HG02588 (cell line): ENCODE results near the gene CEP55.
"Not testable (repeated sequence)": the region's sequence is repeated elsewhere in the genome, so short reads cannot be mapped to it uniquely, and the experiment has no call there.

Experiments
- ATAC-seq: cut with Tn5 transposase; IDR thresholded peaks from one replicate; pipeline ENCODE4 v1.9.1; 2021; ENCODE audit warnings: mild to moderate bottlenecking, moderate library complexity; ENCODE audit not compliant: unreplicated experiment

Gene CEP55

DNA sequence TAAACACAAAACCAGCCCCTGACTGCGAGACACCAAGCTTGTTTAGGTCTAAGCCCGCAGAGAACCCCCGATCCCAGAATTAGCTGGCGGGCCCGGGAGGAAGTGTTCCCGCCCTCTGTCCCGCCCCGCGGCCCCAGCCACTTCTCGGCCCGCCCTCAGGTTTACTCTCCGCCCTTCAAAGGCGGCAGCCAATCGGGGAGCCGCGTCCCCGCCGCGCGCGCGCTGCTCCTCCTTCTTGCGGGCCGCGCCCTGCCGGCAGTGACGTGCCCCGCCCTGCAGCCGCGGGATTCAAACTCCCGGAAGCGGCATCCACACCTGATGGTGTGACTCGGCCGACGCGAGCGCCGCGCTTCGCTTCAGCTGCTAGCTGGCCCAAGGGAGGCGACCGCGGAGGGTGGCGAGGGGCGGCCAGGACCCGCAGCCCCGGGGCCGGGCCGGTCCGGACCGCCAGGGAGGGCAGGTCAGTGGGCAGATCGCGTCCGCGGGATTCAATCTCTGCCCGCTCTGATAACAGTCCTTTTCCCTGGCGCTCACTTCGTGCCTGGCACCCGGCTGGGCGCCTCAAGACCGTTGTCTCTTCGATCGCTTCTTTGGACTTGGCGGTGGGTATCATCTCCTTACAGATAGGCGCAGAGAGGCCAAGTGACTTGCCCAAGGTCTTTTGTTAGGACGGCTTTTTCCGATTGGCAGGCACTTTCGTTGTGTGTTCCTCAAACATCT, at the start of gene CEP55:
TSS of gene CEP55 (plus strand) at position 291 of the 720 bp plus-strand sequence. CDS start 3,440 bp downstream, outside the sequence.
- peak; percentile 100 for ATAC-seq

DNA sequence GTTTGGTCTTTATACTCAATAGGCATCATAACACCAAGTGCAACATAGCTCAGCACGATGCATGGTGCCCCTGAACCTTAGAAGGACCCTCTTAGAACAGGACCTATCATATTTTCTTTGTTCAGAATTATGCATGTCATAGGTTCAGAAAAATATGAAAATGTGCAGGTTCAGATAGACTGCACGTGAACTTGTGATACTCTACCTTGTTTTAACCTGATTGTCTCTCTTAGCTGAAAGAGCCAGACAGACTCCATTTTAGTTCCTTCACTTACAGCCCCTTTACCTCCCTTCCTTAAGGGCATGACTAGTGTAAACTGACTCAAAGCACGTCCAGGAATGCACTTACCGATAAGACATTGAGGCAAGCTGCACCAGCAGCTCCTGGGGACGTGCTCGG, 49.4 kb upstream of the CEP55 start:
- no peak for ATAC-seq

DNA sequence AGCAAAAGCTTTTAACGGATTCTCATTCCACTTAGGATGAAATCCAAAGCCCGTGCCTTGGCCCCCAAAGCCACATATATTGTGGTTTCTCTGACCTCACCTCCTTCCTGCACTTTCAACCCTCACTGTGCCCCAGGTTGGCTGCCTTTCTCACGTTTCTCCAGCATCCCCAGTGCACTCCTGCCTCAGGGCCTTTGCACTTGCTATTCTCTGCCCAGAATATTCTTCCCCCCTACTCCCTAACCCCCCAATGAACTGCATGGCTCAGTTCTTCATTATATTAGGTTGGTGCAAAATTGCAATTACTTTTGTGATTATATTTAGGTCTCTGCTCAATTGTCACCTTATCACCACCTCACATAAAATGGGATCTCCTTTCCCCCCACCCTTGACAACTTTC, 48.4 kb upstream of the CEP55 start:
- ATAC-seq = no peak

DNA sequence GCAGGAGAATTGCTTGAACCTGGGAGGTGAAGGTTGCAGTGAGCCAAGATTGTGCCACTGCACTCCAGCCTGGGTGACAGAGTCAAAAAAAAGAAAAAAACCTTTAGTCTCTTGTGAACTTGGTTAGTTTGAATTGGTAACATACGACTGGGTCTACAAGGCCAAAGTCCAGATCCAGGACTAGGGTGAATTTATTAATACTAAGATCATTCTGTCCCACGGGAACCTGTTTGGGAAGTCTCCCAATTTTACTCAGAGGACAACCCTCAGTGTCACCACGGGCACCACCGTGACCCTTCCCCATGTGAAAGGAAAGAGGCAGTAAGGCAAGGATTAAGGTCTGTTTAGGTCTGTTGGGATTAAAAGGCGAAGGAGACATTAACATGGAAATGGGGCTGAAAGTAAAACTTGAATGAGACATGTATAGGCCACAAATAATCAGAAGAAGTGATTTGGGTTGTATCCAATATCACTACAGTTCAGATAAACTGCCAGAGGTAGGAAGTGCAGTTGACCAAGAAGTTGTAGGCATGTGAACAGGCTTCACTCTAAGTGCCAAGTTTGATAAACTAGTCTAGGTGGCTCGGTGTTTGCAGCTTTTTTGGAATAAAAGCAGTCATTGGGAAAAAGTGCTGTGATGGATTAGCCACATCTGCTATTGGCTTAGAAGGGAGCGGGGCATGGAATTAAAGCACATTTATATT, 45.0 kb upstream of the CEP55 start:
- no peak for ATAC-seq

DNA sequence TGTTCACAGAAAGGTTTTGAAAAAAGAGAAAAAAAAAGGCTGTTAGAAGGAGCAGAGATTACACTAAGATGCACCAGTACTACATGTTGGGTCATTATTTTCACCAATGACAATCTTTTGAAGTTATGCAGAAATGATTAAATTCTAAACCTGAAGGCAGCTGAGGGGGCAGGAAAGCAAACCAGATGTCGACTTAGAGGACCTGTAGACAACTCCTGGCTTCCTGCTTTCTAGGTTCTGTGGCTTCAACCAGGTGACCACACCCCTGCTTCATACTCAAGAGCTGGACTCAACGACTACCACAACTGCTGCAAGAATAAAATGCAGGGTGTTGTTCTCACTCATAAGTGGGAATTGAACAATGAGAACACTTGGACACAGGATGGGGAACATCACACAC, 44.3 kb upstream of the CEP55 start:
- no peak for ATAC-seq

DNA sequence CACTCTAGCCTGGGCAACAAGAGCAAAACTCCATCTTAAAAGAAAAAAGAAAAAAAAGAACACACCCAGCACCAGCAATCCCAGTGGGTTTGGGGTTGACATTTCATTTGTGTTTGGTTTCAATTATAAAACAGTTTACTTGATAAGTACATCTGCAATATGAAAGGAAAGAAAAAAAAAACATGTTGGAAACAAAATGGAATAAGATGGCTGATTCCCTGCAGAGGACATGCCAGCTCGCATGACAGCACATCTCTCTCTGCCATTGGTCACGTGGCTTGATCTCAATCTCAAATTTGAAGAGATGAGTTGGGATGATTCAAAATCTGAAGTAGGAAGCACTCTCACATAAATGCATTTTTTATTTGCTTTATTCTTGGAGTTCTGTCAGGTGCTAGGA, 42.3 kb upstream of the CEP55 start:
- ATAC-seq = no peak

DNA sequence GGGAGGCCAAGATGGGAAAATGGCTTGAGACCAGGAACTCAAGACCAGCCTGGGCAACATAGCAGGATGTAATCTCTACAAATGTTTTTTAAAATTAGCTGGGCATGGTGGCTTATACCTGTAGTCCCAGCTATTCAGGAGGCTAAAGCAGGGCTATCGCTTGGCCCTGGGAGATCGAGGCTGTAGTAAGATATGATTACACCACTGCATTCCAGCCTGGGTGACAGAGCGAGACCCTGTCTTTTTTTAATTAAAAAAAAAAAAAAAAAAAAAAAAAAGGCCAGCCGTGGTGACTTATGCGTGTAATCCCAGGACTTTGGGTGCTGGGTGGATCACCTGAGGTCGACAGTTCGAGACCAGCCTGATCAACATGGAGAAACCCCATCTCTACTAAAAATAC, 41.7 kb upstream of the CEP55 start:
- ATAC-seq = no peak

DNA sequence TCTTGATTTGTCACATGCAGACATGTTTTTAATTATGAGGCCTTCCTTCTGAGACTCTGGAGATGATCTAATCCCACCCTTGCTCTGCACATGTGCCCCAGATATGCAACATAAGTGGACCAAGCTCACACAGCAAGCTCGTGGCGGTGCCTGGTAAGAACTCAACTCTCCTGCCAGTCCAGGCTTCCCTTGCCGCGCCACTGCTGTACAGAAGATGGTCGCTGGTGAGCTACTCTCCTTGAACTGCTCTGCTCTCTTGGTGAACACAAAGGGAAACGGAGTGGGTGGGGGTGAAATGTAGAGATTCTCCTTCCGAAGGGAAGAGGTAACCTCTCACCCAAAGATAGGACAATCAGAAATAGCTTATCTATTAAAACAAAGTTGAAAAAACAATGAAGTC, 39.9 kb upstream of the CEP55 start:
- no peak for ATAC-seq

DNA sequence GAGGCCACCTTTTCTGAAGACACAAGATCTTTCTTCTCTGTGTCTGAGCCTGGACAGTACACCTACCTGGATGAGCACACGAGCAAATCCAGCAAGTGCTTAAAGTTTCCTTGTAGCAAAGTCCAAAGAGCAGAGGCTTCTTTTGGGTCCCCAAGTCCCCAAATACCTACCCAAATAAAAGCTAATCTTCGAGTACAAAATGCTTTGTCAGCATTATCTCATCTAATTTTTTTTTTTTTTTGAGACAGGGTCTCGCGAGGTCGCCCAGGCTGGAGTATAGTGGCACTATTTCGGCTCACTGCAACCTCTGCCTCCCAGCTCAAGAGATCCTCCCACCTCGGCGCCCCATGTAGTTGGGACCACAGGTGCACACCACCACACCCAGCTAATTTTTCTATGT, 38.9 kb upstream of the CEP55 start:
- no peak for ATAC-seq

DNA sequence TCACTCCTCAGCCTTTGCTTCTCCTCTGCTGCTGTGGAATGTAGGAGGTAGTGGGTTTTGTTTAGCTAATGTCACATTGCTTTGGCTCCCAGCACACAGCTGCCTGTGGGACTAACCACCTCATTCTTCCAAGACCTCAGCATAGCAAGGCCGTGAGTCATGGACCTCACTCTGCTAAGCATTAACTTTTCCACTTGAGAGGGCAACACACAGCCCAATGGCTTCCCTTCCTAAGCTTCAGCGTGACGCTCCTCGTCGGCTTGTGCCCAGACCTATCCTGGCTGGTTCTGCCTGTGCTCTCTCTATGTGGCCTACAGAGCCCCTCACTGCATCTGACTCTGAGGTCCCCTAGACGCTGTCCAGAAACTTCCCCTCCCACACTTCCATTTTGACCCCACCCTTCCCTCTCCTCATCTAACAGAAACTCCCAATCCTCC, 37.6 kb upstream of the CEP55 start:
- ATAC-seq = no peak

DNA sequence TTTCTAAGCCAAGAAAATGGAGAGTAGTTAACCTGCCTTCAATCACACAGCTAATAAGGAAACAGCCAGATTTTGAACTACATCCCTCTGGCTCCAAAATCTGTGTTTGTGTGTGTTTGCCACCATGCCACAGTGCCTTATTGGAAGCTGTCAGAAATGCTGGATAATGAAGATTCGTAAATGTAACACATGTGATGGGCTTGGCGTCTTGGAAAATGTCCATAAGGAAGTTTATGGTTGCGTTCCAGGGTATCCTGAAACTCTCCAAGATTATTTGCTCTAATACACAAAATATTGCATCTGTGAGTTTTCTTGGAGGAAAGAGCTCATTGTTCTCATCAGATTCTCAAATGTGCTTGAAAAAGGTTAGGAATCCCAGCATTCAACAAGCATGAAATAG, 36.9 kb upstream of the CEP55 start:
- ATAC-seq = no peak

DNA sequence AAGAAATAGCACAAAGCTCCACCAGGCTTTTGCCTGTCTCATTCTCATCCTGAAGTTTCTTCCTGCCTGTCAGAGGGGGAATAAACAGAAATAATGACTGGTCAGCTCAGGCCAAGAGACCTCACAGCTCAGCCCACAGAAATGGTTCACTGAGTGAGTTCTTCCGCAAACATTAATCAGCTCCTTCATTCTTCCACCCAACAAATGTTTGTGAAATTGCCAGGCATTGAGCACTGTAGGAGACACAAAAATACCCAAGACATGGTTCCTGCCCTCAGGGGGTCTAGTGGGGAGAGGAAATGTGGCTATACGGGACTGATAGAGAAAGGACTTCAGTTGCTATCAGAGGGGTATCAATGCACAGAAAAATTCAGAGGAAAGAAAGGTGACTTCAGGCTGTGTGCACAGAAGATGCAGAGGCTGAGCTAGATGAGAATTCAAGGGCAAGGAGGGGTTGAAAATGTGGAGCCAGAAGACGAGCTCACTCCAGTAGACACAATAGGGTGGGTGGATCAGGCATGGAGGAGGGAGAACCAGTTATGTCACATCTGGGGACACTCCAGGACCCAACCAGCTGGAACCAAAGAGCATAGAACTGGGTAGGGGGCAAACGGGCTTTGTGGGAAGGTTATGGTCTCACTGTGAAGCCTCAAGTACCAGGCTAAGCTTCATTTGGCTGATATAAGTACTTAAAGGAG, 35.2 kb upstream of the CEP55 start:
- no peak for ATAC-seq

DNA sequence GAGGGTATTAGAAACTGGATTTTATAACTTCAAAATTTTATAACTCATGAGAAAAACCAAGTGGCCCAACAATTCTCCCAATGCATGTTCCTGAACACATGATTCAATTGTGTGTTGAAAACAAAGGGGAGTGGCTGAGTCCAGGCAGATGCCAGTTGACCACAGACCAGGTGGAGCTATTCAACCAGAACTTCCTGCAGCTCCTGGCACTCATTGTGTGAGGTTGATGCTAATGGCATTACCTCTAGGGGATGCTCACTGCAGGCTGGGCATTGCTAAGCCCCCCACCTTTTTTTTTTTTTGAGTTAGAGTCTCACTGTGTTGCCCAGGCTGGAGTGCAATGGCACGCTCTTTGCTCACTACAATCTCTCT, 34.6 kb upstream of the CEP55 start:
- no peak for ATAC-seq

DNA sequence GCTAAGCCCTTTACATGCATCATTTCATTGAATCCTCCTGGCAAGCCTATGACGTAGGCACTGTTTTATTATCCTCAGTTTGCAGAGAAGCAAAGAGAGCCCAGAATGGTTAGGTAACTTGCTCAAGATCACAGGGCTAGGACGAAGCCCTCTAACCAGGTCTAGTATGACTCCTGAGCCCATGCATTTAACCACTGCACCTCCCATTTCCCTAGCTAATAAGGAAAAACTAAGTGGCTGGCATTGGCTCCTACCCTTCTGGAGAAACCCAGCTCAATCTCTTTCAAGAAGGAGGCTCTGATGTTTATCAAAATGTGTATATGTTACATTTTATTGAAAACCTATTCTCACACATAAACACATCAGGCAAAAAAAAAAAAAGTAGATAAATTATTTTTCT, 34.0 kb upstream of the CEP55 start:
- ATAC-seq = no peak

DNA sequence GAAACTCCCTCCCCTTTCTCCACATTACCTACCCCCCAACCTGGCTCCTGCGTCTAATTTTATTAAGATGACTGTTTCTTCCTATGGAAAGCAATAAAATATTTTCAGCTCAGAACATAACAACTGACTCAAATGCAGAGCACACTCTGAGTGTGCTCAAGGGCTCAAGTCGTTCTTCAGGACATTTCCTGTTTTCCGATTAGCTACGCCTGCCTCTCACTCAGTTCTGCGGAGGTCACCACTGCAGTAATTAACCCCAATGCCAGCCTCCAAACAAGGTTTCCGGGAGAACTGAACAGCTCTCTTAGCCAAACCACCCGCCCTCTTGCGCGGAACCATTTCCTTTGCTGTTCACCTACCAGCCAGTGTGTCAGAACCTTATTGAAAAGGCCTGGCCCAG, 33.5 kb upstream of the CEP55 start:
- no peak for ATAC-seq

DNA sequence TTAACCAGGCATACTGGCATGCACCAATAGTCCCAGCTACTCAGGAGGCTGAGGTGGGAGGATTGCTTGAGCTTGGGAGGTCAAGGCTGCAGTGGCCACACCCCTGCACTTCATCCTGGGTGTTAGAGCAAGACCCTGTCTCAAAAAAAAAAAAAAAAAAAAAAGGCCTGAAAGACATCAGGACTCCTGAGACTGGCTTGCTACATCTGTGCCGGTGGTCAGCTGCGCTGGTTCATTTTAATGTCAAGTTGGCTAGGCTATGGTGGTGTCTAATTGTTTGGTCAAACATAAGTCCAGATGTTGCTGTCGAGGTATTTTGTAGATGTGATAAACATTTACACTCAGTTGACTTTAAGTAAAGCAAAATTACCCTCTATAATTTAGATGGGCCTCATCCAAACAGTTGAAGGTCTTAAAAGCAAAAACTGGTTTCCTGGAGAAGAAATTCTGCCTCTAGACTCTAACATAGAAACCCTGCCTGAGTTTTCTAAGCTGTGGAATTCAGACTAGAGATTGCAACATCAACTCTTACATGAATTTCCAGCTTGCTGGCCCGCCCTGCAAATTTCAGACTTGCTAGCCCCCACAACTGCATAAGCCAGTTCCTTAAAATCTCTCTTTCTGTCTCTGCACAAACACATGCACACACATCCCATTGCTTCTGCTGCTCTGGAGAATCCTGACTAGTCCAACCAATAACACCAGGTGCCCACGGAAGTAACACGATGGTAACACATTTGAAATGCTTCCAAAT, 32.5 kb upstream of the CEP55 start:
- no peak for ATAC-seq

DNA sequence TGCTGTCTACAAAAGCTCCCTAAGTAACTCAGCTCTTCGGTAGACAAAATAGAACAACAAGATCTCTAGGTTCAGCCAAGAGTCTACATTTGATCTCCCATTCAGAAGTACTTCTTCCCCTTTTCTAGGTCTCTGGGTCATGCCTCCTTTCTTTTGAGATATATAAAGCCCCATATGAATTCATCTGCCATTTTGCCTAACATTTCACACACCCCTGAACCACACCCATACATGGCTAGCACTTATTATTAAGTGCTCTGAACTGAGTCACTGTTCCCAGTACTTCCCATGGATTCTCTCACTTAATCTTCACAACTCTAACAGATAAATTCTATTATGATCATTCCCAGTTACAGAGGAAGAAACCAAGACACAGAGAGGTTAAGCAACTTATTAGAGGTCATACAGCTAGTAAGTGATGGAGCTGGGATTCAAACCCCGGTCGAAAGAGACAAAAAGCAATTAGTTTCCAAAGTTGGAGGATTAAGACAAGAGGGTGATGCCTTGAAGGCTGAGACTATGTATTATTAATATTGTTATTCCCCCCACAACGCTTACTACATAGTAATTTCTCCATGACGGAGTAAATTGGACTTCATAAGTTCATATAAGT, 31.5 kb upstream of the CEP55 start:
- no peak for ATAC-seq

DNA sequence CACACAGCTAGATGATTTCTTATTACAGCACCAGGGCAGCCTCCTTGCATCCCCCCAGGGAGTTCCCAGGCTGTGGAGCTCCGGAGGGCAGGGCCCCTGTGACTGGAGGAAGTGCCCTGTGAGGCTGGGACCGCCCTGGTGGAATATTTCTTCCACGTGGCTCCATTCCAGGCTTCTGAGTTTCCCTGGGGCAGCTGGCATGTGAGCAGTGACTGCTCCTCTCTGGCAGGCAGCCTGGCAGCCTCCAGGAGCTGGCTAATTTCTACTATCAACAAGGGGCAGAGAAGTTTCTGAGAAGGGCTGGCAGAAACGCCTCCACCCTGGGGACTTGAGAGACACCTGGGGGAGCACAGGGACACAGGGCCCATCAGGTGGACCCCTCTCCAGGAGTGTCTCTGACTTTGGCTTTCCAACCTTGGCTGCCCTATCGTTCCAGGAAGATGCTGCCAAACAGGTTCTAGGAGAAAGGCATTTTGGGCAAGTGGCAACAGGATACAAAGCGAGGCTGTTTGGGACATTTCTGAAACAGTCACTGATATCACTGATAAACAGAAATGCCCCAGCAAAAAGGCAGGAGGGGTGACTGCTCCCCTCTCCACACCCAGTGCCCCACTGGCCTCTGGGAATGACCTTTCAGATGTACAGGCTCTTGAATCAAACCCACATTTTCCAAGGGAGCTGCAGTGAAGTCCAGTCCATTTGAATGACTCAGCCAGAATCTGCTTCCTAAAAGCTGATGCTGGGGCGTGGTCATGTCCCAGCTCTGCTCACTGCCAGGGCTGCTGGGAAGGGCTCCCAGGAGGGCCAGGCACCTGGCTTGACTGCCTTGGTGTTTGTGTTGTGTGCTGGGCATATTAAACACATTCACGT, 30.4 kb upstream of the CEP55 start:
- no peak for ATAC-seq

DNA sequence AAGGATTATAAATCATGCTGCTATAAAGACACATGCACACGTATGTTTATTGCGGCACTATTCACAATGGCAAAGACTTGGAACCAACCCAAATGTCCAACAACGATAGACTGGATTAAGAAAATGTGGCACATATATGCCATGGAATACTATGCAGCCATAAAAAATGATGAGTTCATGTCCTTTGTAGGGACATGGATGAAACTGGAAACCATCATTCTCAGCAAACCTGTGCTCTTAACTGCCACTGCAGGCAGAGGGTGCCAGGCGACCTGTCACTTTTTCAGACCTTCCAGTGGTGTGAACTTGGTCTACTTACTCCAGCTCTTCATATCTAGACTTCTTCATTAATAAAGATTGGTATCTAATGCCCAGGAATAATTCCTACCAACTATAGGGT, 28.8 kb upstream of the CEP55 start:
- ATAC-seq = not testable (repeated sequence)
